Activated gamma-delta T cell (primary cell): Measurements from ENCODE around the gene TEX26.

ENCODE experiments used
- DNase-seq: peaks from one replicate; lab custom pipeline; 2025; lab: John Stamatoyannopoulos, UW

TEX26 gene

DNA sequence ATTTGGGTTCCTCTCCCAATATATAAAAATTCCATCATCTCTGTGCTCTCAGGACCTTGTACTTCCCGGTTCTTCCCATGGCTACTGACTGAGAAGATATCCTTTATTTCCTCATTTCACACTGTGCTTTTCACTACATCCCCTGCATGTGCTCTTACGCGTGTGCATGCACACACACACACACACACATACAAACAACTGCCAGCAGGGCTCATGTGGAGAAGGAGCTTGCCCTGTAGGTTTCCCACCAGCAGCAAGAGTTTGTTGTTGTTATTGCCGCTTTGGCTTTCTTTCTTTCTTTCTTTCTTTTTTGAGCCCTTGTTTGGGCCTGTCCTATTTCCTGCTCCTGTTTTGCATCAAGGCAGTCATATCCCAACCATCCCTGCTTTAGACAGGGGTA lies 43.6 kb downstream of the TEX26 start:
- DNase-seq = no peak

DNA sequence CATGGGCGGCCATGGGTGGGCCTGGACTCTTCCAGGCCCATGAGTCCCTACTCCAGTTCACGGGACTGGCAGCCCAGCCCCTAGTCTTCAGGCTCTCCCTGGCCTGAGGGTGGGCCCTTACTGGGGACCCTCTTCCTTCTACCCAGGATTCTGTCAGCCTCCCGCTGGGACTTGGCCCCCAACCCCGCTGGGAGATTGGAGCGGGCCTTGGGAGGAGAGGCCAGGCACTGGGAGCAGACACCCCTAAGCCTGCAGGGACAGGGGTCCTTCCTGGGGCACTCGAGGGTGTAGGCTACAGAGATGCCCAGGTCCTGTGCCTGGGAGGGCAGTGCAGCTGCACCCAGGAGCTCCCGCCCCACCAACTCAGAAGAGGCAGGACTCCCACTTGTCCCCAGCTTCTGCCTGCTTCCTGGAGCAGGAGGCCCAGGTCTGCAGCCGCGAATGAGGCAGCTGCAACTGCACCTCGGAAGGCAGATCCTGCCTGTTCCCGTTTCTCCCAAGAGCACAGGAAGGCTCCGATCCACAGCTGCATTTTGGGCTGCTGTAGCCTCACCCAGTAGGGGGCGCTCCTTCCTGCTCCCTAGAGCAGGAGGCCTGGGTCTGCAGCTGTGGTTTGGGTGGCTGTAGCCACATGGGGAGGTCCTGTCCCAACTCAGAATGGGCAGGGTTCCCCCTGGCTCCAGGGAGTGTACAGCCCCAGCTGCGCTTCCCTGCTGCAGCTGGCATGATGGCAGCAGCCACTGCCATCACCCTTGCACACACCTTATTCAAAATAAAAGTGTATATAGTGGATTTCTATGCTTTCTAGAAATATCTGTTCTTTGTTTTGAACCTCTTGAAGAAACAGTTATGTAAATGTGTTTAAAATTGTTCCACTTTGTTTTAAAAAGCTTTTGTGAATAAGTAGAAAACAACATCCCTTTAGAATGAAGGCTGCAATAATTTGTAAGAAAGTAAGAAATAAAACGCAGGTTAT lies 46.8 kb downstream of the TEX26 start:
- DNase-seq = peak; percentile 5

DNA sequence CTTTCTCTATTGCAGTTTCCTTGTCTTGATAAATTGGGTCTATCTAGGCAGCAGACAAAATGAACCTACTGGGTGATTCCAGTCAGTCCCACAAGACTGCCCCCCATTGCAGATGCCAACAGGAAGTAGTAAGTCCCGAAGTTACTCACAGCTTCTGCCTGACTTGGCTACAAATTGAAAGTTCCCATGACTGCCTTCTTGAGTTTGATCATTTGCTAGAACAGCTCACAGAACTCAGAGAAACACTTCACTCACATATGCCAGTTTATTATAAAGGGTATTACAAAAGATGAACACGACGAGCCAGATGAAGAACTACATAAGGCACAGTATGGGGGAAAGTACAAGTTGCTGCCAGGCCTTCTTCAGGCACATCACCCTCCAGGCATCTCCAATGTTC lies 50.0 kb downstream of the TEX26 start:
- DNase-seq = no peak

DNA sequence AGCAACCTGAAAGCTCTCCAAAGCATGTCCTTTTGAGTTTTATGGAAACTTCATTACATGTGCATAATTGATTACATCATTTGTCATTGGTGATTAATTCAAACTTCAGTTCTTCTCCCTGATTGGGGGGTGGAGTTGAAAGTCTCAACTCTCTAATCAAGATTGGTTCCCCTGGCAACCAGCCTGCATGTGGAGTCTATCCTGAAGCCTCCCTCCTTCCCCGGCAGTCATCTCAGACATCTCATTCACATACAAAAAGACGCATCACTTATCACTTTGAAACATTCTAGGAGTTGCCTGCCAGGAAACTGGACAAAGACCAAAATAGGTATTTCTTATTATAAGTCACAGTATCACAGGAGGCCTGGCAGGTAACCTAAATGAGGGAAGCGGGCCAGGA lies 50.5 kb downstream of the TEX26 start:
- no peak for DNase-seq

DNA sequence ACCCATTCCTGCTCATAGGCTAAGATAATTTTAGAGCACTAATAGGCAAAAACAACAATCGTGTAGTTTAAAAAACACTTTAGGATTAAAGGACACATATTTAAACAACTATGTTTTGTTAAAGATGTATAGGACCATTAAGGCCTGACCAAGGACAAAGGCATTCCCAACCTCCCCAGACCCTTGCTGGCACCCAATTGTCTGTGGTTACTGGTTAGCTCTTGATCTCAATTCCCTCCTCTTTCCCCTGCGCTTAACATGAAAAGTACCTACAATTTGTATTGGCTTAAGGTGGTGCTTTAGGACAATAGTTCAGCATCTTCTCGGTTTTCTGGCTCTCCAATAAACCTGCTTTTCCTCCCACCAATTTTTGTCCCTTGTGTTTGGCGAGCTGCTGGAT lies 51.0 kb downstream of the TEX26 start:
- no peak for DNase-seq

DNA sequence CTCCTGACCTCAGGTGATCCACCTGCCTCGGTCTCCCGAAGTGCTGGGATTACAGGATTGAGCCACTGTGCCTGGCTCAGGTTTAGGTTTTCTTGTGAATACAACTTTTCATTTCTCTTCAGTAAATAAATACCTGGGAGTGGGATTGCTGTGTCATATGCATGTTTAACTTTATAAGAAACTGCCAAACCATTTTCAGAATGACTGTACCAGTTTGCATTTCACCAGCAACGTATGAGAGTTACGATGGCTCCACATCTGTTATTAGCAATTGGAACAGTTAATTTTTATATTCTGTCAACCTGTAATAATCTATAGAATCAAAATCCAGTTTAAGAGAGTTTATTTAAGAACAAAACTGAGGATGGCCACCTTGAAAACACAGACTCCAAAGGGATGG lies 52.2 kb downstream of the TEX26 start:
- no peak for DNase-seq

DNA sequence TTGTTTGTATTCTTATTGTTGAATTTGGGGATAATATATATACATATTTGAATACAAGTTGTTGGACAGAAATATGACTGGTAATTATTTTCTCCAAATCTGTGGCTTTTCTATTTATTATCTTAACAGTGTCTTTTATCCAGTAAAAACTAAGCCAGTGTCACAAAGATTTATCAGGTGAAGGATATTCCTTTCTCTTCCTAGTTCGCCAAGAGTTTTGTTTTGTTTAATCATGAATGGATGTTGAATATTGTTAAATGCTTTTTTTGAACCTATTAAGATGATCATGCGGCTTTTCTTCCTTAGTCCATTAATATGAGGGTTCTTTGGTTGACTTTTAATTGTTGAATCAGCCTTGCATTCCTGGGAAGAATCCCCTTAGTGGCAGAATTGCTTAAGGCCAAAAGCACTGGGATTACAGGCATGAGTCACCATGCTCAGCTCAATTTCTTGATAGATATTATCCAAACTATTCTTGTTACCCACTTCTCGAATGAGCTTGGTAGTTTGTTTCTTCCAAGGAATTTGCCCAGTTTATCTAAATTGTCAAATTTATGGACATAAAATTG lies 53.3 kb downstream of the TEX26 start:
- no peak for DNase-seq

DNA sequence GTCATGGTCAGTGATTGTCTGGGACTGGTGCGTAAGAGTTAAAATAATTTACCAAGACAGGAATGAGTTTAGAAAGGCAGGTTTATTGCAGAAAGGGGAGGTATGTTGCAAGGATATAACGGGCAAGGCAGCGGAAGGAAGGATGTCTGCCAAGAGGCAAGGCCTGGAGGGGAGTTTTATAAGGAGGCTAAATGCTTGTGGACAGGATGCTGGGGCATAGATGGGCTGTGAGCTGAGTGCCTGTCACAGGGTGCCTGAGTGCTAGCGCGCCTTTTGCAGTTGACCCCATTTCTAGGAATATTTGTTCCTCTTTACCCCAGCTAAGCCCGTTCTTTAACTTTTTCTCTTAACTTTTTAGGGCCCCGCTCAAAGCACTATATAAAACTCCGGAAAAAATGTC lies 58.7 kb downstream of the TEX26 start:
- DNase-seq = no peak

DNA sequence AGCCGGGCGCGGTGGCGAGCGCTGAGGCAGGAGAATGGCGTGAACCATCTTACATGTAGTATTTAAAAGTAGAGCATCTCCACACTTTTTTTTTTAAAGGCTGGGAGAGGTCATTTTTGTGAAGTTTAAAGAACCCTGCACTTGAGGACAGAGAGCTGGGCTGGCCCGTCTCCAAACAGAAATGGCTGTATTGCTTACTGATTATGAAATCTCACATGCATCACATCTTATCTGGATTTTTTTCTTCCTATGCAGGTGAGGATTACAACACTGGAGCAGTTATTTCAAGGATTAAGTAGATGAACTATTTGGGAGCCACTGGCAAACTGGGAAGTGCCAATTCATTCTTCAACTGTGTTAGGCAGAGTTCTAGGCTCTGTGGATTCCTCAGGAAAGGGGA lies 59.5 kb downstream of the TEX26 start:
- no peak for DNase-seq

DNA sequence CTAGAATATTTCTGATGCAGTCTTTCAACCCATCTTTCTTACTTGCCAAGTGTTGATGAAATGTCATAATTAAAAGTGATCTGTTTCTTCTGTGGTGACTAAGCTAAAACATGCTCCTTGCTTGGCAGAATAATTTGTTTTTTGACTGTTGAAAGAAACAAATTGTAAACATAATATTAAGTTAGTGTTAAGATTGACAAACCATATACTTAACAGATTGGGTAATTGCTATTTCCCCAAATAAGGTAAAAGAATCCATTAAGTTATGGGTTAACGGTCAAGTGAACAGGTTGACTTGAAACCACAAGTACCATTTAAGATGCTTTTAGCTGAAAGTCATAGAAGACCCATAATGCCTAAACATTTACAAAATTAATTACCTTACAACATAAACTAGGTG lies 62.9 kb downstream of the TEX26 start:
- no peak for DNase-seq

DNA sequence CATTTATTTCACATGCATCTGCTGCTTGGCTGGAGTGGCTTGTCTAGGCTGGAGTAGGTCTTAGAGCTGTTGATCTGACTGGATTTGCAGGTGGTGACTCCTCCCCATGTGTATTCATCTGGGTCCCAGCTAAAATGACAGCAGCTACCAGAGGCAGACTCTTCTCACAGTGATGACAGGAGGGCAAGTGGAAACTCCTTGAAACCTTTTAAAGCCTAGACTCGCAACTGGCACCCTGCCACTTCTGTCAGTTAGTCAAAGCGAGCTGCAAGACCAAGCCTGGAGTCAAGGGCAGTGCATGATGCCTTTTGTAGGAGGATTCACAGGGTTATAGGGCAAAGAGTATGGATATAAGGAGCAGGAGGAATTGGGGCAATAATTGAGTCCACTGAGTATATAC lies 65.2 kb downstream of the TEX26 start:
- no peak for DNase-seq

DNA sequence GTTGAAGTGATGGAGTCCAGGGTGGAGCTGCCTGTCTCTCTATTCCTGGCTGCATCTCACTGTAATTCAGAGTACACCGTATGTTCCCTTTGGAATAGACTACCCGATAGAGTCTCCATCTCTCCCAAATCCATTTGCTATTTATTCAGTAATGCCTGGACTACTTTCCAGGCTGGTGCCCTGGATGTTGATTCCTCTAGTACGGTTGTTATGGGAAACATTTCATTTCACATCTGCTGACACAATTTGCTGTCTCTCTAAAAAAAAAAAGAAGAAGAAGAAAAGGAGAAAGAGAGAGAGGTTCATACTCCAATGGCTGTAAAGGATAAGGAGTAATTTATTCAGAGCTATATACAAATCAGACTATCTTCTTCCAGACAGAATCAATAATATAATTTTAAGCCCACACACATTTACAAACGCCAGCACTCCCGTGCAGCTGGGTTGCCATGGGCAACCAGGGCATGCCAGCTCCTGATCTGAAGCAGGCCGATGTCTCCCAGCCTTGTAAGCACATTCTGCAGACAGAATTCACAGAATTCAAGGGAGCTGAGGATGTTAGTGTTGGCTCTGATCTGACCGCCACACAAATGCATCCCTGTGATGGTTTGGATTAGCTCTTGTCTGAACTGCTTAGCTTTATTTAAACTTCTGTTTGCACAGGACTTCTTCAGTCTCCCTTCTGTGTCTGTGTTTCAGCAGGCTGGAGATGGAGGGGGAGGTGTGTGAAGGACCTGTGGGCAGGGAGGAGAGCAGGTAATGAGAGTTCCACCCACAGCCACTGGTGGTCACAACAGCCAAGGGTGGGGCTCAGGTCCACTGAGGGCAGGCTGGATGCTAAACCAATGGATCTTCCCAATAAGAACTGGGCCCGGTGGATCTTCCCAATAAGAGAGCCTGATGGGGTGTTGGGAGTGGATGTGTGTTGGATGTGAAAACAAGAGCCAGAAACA lies 66.0 kb downstream of the TEX26 start:
- no peak for DNase-seq

DNA sequence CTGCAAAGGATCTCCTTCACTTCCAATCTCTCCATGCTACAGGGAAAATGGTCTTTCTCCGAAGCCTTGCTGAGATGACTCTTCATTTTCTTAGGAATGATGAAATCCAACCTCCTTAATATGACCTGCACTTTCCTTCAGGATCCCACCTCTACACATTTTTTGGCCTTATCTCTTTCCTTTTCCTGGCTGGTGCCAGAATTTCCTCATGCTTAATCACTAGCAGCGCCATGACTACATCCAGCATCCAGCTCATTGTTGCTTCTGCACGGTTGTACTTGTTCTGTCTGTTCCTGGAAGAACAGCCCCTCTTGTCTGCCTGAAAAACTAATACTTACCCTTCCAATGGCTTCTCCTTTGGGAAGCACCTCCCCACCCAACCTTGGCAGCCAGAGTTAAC lies 68.4 kb downstream of the TEX26 start:
- no peak for DNase-seq

DNA sequence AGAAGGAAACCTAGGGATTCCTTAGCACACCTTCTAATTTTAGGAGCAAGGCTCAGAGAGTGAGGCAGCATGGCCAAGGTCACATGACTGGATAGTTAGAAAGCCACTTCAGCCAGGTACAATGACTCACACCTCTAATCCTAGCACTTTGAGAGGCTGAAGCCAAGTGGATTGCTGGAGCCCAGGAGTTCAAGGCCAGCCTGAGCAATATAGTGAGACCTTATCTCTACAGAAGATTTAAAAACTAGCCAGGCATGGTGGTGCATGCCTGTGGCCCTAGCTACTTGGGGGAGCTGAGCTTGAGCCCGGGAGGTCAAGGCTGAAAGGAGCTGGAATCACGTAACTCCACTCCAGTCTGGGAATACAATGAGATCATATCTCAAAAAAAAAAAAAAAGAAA lies 69.2 kb downstream of the TEX26 start:
- DNase-seq = no peak

DNA sequence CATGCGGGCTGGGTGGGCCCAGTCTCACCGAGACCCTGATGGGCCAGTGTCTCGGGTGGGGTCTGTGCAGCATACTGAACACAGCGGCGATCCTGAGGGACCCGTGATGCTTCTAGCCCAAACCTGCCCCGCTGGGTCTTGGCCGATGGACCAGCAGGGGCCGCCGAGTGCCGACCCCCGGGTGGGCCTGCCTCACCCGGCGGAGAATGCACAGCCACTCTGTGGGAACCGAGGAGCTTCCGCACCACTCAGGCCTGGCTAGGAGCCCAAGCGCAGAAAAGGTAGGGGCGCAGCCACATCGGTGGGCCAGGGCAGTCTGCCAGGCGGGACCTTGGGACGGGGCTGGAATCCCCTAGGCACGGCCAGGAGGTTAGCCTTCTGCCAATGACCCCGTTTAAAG lies 72.6 kb downstream of the TEX26 start:
- no peak for DNase-seq

DNA sequence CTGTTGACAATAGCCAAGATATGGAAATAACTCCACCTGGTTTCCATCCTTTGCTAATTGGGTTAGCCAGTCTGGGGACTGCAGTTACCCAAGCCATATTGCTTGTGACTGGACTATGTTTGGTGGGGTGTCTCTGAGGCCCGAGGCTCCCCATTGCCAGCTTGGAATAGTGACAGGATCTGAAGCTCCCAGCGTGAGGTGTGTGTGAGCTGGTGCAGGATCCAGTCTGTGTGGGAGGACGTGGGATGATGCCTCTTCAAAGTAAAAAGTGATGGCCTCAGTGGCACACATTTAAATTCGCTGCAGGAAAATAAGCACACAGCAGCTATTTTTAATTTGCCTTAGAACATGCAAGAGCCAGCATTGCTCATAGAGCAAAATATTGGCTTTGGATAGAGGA lies 75.0 kb downstream of the TEX26 start:
- no peak for DNase-seq

DNA sequence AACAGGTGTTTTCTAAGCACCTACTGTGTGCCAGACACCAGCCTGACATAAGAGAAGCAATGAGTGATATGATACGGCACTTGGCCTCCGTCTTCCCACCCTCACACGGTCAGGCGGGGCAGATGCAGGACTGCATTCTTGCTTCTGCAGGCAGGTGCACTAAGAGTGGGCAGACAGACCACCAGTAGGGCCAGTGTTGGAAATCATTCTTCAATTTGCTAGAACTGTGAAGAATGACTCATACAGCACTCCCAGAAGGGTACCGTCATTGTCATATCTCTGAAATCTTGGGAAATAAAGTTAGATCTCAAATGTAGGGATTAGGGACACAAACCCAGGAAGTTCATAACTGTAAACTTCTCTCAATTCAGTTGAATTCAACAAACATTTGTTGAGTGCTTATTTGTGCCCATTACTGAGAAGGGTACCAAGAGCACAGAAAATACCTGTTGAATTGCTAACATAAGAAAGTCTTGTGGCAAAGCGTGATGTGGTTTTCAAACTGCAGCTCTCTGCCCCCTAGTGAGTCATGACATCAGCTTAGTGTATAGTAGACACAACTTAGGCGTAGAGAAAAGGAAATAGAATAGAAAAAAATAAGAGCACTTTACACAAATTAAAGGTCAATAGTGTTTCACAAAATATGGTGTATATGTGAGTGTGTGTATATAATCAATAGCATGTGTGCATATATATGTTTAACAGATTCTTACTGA lies 76.1 kb downstream of the TEX26 start:
- no peak for DNase-seq

DNA sequence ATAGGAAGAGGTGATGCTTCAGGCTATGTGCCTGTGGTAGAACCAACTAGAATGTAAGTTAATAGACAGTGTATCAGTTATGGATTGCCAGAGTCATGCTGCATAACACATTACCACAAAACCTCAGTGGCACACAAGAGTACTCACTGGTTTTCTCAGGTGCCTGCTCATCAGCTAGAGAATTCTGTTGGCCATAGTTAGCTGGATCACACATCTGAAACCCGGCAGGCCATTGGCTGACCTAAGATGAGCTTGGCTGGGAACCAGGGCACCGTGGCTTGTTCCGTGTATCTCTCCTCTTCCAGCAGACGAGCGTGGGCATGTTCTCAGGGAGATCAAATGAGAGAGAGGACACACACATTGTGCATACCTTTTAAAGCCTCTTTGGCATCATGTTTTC lies 76.7 kb downstream of the TEX26 start:
- DNase-seq = no peak

DNA sequence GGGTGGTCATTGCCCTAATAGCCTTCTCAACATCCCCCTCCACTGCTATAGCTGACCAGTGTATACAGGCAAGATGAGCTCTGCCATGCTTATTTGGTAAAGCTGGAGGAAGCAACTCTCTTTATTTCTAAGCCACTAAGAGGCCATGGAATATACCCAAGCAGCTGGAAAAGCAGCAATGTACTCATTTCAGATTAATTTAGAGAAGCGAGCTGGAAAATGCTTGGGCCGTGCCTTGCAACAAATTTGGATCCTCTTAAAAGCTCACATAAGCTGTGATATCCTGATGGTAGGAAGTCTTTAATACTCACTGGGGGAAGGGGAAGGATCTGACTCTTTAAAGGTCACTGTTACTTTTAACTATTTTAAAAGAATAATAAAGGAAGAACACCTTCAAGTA lies 77.8 kb downstream of the TEX26 start:
- no peak for DNase-seq

DNA sequence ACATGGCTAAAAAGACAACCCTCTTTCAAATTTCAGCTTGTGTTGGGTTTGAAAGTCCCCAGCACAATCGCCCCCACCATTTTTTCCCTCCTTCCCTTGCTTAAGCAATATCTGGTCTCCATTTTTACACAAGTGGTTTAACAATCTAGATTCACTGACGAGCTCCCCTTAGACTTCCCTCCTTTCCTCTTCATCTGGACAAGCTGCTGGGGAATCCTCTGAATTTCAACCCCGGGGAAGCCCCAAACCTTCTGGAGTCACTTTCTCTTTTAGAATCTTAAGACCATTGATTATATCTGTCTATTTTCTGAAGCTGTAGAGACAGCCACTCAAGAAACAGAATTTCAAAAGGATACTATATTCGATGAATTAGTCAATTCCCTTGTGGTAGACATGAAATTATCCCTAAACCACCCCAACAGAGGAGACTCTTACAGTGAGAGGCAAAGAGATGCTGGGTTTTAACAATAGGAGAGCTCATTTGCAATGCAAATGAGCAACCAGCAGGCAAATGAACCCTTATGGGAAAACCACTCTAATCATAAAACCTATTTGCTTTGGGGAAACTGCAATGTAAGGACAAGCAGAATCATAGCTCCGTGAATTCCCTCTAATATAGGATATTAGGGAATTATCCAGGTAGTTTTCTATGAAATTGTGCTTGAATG lies 78.9 kb downstream of the TEX26 start:
- DNase-seq = no peak
